GM18867 (cell line): ENCODE results near the gene ITIH3.
A peak's percentile ranks its signal among the peaks of the same experiment; 100 is the strongest.
"Not testable (repeated sequence)": the region's sequence is repeated elsewhere in the genome, so short reads cannot be mapped to it uniquely, and the experiment has no call there.

Experiments used
- ATAC-seq: cut with Tn5 transposase; IDR thresholded peaks from one replicate; pipeline ENCODE4 v1.9.1; 2021; ENCODE audit warnings: mild to moderate bottlenecking, moderate library complexity; ENCODE audit not compliant: unreplicated experiment

Gene ITIH3

DNA sequence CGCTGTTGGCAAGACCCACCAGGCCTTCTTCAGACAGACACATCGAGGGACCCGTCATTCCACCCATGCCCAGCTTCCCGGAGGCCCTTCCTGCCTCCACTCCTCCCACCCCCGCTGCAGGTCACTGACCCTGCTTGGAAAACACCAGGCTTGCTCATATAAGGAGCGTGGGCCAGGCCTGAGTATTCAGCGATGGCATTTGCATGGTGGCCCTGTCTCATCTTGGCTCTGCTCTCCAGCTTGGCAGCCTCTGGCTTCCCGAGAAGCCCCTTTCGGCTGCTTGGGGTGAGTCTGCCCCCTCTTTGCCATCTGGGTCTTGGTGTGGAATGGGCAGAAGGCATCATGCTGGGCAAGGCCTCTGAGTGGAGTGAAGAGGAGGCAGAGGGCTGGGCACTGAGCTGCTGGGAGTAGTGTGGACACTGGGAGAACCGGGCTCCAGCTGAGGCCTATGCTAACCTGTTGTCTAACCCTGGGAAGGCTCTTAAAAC lies at the start of gene ITIH3:
TSS of gene ITIH3 (plus strand) at position 185 of the 488 bp plus-strand sequence. CDS start at position 193, 8 bp downstream.
- no peak for ATAC-seq

DNA sequence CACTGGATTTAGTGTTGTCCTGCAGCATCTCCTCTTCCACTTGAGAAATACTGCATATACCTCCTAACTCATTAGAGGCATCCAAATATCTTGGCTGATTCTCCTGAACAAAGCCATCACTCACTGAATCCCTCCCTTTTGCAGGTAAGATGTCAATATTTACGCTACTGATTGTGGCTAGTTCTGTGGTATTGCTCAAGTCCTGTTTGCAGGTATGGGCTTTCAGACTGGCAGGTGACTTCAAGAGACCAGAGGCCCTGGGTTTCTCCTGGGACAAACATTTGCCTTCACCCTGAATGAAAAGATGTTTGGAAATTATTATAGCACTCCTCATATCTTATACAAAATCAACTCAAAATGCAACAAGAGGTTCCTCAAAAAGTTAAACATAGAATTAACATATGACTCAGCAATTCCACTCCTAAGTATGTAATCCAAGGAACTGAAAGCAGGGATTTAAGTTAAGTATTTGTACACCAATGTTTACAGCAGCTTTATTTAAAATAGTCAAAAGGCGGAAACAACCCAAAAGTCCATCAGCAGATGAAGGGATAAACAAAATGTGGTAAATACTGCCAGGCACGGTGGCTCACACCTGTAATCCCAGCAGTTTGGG lies 42.4 kb upstream of the ITIH3 start:
- ATAC-seq: no peak

- ATAC-seq: no peak
These were observed 40.2 kb upstream of the ITIH3 start for GRCh38 chr3:52754373-52754772.

DNA sequence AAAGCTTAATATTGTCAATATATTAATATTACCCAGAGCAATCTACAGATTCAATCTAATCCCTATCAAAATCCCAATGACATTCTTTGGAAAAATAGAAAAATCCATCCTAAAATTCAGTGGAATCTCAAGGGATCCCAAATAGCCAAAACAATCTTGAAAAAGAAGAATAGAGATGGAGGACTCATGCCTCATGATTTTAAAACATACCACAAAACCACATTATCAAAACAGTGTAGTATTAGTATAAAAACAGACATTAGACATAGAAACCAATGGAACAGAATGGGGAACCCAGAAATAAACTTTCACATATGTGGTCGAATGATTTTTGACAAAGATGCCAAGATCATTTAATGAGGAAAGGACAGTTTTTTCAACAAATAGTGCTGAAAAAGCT lies 38.5 kb upstream of the ITIH3 start:
- no peak for ATAC-seq

GRCh38 chr3:52763466-52763865 lies 31.1 kb upstream of the ITIH3 start:
- no peak for ATAC-seq

- no peak for ATAC-seq
These were observed 24.7 kb upstream of the ITIH3 start for GRCh38 chr3:52769786-52770455.

DNA sequence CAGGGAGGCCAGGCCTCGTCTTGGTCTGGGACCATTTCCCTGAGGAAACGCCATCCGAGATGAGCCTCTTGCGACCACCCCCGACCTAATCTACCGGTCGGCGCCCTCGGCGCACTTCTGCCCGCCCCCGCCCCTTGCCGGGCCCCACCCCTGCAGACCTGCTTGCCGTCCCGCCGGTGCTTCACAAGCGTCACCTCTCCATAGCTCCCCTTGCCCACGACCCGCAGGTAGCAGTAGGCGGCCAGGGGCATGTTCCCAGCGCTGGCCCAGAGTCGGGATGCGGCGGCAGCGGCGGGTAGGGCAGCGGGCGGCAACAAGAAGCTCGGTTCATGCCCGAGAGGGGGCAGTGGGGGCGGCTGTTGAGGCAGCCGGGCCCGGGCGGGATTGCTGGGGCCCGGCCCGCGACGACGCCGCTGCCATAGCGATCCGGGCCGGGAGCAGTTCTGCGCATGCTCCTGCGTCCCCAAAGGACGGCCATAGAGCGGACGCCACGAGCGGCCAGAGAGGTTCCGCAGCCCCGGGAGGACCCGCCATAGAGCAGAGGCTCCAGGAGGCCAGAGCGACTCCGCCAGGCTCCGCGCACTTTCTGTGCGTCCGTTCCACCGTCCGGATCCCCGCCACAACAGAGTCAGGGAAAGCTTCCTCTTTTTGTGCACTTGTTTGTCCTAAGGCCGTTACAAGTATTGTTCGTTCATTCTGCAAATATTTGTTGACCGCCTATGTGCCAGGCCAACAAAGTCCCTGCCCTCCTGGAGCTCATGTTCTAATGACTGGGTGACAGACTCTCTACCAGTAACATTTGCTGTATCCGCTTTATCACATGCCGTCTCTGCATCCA lies 23.9 kb upstream of the ITIH3 start, which contains the start of gene NEK4:
TSS of gene NEK4 (minus strand) at position 445 of the 838 bp plus-strand sequence. CDS start at position 251, 194 bp downstream.
- peak; percentile 95 for ATAC-seq

- ATAC-seq: peak; percentile 15
These were observed 23.3 kb upstream of the ITIH3 start for GRCh38 chr3:52771334-52771681.

GRCh38 chr3:52771702-52772101 lies 22.9 kb upstream of the ITIH3 start:
- ATAC-seq: no peak

DNA sequence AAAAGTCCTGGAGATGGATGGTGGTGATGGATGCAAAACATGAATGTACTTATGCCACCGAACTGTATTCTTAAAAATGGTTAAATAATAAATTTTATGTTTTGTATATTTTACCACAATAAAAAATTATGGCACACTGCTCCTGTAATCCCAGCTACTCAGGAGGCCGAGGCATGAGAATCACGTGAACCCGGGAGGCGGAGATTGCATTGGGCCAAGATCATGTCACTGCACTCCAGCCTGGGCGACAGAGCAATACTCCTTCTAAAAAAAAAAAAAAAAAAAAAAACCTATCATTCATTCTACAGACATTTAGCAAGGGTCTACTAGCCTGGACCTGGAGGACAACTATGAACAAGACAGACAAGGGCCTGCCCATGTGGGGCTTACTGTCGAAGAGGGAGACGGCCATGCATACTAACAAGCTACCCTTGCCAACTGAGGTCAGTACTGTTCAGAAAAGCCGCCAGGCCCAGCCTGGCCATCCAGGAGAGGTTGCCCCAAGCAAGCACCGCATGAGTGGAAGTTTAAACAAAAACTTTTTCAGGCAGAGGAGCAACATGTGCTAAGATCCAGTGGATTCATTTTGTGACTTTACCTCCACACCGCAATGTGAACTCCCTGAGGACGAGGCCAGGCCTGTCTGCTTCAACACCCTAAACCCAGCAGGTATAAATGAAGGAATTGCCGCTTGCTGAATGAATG lies 21.1 kb upstream of the ITIH3 start:
- no peak for ATAC-seq

GRCh38 chr3:52774066-52774713 lies 20.4 kb upstream of the ITIH3 start:
- ATAC-seq: no peak

DNA sequence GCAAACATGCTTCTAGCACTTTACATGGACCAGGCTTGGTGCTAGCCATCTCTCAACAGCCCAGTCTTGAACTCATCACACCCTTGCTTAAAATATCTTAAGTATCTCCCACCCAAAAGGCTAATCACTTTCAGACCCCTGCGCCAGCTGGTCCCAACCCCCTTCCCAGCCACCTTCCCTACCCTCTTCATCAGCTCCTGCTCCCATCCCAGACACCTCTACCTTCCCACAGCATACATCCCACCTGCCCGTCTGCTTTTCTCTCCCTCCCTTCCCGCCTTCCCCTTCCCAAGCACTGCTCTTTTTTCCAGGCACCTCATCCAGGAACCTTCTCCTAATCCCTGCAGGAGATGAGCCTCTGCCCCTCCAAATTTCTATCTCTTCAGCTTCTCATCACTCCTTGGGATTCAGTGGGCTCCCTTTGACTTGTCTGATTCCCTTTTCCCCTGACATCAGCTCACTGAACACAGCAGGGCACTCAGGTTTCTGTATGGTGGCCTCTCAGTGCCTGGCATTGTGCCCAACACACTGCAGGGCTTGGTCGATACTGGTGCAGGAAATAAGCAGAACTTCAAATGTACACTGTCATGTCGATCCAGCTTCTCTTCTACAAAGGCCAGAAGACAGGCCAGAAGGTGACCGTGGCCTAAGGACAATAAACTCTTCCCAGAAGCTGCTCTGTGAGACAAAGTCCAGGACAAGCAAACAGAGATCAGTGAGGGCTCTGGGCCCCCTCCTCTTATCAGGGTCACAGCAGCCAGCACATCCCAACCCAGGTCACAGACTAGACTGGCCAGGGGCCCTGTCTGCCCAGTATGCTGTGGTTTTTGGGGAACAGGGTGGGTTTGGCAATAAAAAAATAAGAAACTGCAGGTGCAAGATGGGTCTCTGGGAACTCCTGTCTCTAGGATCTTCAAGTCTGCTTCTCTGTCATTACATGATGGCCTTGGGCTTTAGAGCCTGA lies 19.4 kb upstream of the ITIH3 start:
- ATAC-seq: no peak

DNA sequence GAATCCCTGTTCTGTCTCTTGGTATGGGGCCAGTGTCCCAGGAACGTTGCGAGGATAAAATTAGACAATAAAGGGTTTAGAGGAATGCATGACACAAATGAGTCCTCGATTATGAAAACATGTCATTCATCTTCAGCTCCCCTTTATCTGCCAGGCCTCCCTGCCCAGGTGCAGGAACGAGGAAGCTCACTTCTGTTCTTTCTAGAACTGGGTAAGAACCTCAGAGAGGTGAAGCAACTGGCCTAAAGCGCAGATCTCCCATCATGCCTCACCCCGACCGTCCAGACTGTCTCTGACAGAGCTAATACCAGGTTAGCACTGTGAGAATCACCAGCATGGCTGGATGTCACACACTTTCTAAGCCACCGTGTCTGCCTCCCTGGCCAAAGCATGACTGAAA lies 18.7 kb upstream of the ITIH3 start:
- no peak for ATAC-seq

- not testable (repeated sequence) for ATAC-seq
These were observed 18.1 kb upstream of the ITIH3 start for GRCh38 chr3:52776486-52776885.

GRCh38 chr3:52777127-52777958 lies 17.3 kb upstream of the ITIH3 start, which contains the start of gene ITIH1:
ITIH1 (plus strand) TSS chr3:52777599; CDS start chr3:52777616, 17 bp downstream.
- ATAC-seq: no peak

DNA sequence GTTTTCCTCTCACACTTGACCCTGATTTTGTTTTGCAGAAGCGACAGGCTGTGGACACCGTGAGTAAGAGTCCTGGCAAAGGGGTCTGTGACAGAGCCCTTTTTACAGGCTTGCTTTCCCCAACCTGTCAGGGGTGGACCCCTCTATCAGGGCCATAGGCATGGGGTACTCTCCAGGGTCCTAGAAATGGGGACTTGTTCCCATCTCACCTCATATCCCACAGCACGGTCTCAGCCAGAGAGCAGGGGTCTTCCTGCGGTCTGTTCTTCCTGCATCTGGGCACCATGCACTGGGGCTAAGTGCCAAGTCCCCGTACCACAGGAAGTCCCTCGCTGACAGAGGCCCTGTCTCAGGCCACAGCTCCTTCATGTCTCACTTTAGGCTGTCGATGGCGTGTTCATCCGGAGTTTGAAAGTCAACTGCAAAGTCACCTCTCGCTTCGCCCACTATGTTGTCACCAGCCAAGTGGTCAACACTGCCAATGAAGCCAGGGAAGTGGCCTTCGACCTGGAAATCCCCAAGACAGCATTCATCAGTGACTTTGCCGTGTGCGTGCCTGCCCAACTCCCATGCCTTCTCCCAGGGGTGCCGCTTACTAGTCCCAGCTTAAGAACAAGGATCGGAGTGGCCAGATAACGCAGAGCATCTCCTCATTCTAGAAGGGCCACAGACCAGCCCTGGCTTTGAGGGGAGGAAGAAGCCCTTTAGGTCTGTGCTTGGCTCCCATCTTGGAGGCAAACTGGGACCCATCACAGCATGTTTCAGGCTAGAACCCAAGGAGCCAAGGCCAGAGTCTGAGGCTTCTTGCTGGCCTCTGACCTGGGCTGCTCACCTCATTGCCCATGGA lies 16.4 kb upstream of the ITIH3 start:
- ATAC-seq: no peak

GRCh38 chr3:52779011-52779836 lies 15.4 kb upstream of the ITIH3 start:
- peak; percentile 63 for ATAC-seq
